CD4-positive, alpha-beta T cell treated with Interleukin-17A for 1 hour (primary cell): Measurements from ENCODE around the gene CENPP.
"Not testable (repeated sequence)": the region's sequence is repeated elsewhere in the genome, so short reads cannot be mapped to it uniquely, and the experiment has no call there.

Experiments used
- DNase-seq: peaks from one replicate; pipeline ENCODE4 v3.0.0-alpha.2; 2020

The CENPP gene

GRCh38 chr9:92558612-92559374 lies 233.0 kb downstream of the CENPP start:
- DNase-seq: no peak

- DNase-seq: no peak
Measured at GRCh38 chr9:92561374-92562330, 235.9 kb downstream of the CENPP start.

- no peak for DNase-seq
Measured at GRCh38 chr9:92562461-92562967, 236.8 kb downstream of the CENPP start.

GRCh38 chr9:92563116-92564100 lies 237.7 kb downstream of the CENPP start:
- DNase-seq: no peak

- no peak for DNase-seq
Measured at GRCh38 chr9:92564504-92564903, 238.8 kb downstream of the CENPP start.

- no peak for DNase-seq
Measured at GRCh38 chr9:92564982-92565381, 239.2 kb downstream of the CENPP start.

GRCh38 chr9:92571871-92572270 lies 246.1 kb downstream of the CENPP start:
- DNase-seq: not testable (repeated sequence)

GRCh38 chr9:92573612-92574011 lies 247.9 kb downstream of the CENPP start:
- DNase-seq: not testable (repeated sequence)

- no peak for DNase-seq
Measured at GRCh38 chr9:92576175-92576574, 250.4 kb downstream of the CENPP start.

GRCh38 chr9:92589923-92590322 lies 264.2 kb downstream of the CENPP start:
- DNase-seq: no peak

- no peak for DNase-seq
Measured at GRCh38 chr9:92590377-92590776, 264.6 kb downstream of the CENPP start.

- no peak for DNase-seq
Measured at GRCh38 chr9:92592537-92592936, 266.8 kb downstream of the CENPP start.

GRCh38 chr9:92592946-92593861 lies 267.5 kb downstream of the CENPP start:
- no peak for DNase-seq

GRCh38 chr9:92595075-92595474 lies 269.3 kb downstream of the CENPP start:
- DNase-seq: not testable (repeated sequence)

GRCh38 chr9:92595930-92596329 lies 270.2 kb downstream of the CENPP start:
- DNase-seq: no peak

GRCh38 chr9:92598382-92598781 lies 272.6 kb downstream of the CENPP start:
- no peak for DNase-seq

GRCh38 chr9:92599938-92600461 lies 274.2 kb downstream of the CENPP start:
- no peak for DNase-seq

GRCh38 chr9:92600462-92601261 lies 274.9 kb downstream of the CENPP start:
- DNase-seq: no peak

- DNase-seq: no peak
Measured at GRCh38 chr9:92601451-92601850, 275.7 kb downstream of the CENPP start.

GRCh38 chr9:92602413-92602812 lies 276.7 kb downstream of the CENPP start:
- no peak for DNase-seq
